K562 (cell line): ENCODE data around the gene BNC1. TPM values are rescaled to one million over a fixed set of nuclear protein-coding genes. Genes with fewer than 3 reads are reported as not detected.
A peak's percentile ranks its signal among the peaks of the same experiment; 100 is the strongest.

Experiments used
- CREB3 ChIP-seq: fragments of 450-650 bp; conservative IDR thresholded peaks from 2 replicates; pipeline ENCODE4 v1.6.1; 2016; ENCODE audit warnings: missing genetic modification characterization, low read depth, mild to moderate bottlenecking, missing compliant biosample characterization, moderate library complexity
- EWSR1 ChIP-seq: fragments of 450-650 bp; IDR thresholded peaks from 2 replicates; pipeline ENCODE4 v1.6.1; 2018; ENCODE audit warnings: borderline replicate concordance, mild to moderate bottlenecking, low read depth, moderate library complexity; ENCODE audit not compliant: partially characterized antibody
- FOXK2 ChIP-seq, 2 experiments: fragments of 450-650 bp; IDR thresholded peaks in 1 of 2; conservative IDR thresholded peaks in 1 of 2; 2 replicates each; pipeline ENCODE4 v1.6.1; 2016; ENCODE audit warnings: low read depth in 2 of 2, mild to moderate bottlenecking in 1 of 2
- GATAD2A ChIP-seq: fragments of 450-650 bp; IDR thresholded peaks from 2 replicates; pipeline ENCODE4 v1.6.1; 2017
- GTF2B ChIP-seq: IDR thresholded peaks from 2 replicates; pipeline ENCODE4 v1.6.1; 2011; ENCODE audit not compliant: insufficient read length; ENCODE audit errors: extremely low read depth
- HEY1 ChIP-seq: fragments of 250-450 bp; sonication (Bioruptor Pico); IDR thresholded peaks from 2 replicates; pipeline ENCODE4 v1.5.0; 2020; ENCODE audit warnings: mild to moderate bottlenecking, moderate library complexity, borderline replicate concordance
- LEF1 ChIP-seq: fragments of 450-650 bp; IDR thresholded peaks from 2 replicates; pipeline ENCODE4 v1.6.1; 2016; ENCODE audit warnings: mild to moderate bottlenecking
- PRDM10 ChIP-seq: fragments of 450-650 bp; IDR thresholded peaks from 2 replicates; pipeline ENCODE4 v1.6.1; 2018; ENCODE audit not compliant: partially characterized antibody
- PRPF4 ChIP-seq: fragments of 200-400 bp; formaldehyde crosslinking; IDR thresholded peaks from one replicate; pipeline ENCODE4 v1.6.1; 2017; ENCODE audit warnings: low read length, low read depth, mild to moderate bottlenecking; ENCODE audit not compliant: insufficient read depth, poor library complexity, severe bottlenecking
- PTBP1 ChIP-seq: fragments of 200-400 bp; formaldehyde crosslinking; IDR thresholded peaks from 2 replicates; pipeline ENCODE4 v1.6.1; 2017; ENCODE audit warnings: low read depth, low read length
- RAD21 ChIP-seq, 2 experiments: fragments of 250-450 bp in 1 of 2; fragments of 450-650 bp in 1 of 2; sonication (Bioruptor Pico) in 1 of 2; formaldehyde crosslinking in 1 of 2; IDR thresholded peaks in 1 of 2; conservative IDR thresholded peaks in 1 of 2; 2 replicates each; pipeline versions ENCODE4 v1.4.0 to v1.8.0; 2020 to 2022; ENCODE audit warnings: mild to moderate bottlenecking in 2 of 2, moderate library complexity in 1 of 2
- RBM17 ChIP-seq: fragments of 200-400 bp; formaldehyde crosslinking; IDR thresholded peaks from 2 replicates; pipeline ENCODE4 v1.6.1; 2017; ENCODE audit warnings: low read depth, mild to moderate bottlenecking, low read length, borderline replicate concordance
- ZC3H8 ChIP-seq: fragments of 450-650 bp; IDR thresholded peaks from 2 replicates; pipeline ENCODE4 v1.6.1; 2017
- ZNF134 ChIP-seq: fragments of 250-450 bp; sonication (Bioruptor Pico); conservative IDR thresholded peaks from 2 replicates; pipeline ENCODE4 v1.4.0; 2020
- ZNF277 ChIP-seq: fragments of 250-450 bp; sonication (Bioruptor Pico); IDR thresholded peaks from 2 replicates; pipeline ENCODE4 v1.8.0; 2022; ENCODE audit warnings: inconsistent platforms, mild to moderate bottlenecking, moderate library complexity, borderline replicate concordance
- ZNF41 ChIP-seq: fragments of 250-450 bp; sonication (Bioruptor Pico); conservative IDR thresholded peaks from 2 replicates; pipeline ENCODE4 v1.4.0; 2020; ENCODE audit warnings: mild to moderate bottlenecking
- ZNF740 ChIP-seq, 3 experiments: fragments of 200-800 bp in 1 of 3; sonication (Bioruptor generic) in 1 of 3; sonication (generic) in 1 of 3; formaldehyde crosslinking in 1 of 3; IDR thresholded peaks; 2 replicates each; pipeline versions ENCODE4 v1.6.1 to v1.8.0; 2016 to 2022; ENCODE audit warnings: mild to moderate bottlenecking in 2 of 3, missing compliant biosample characterization in 2 of 3, missing genetic modification characterization in 2 of 3, missing genetic modification reagents in 1 of 3
- ZNF830 ChIP-seq: fragments of 250-450 bp; sonication (Bioruptor Pico); IDR thresholded peaks from 2 replicates; pipeline ENCODE4 v1.5.0; 2021; ENCODE audit warnings: mild to moderate bottlenecking
- polyA plus RNA-seq, 8 experiments: library from polyadenylated mRNA; depleted of rRNA in 4 of 8; stranded (reverse) in 5 of 8; unstranded in 3 of 8; fragments of >200 nt; fragmentation: Nextera tagmentation in 2 of 8; fragmentation: Illumina TruSeq in 1 of 8; extraction: Ambion mirVana in 2 of 8; extraction: Trizol in 1 of 8; gene quantifications; 2 replicates each; pipeline versions ENCODE4 v1.2.1 to v1.2.3, GENCODE V29; 2011 to 2014; ENCODE audit warnings: inconsistent platforms in 1 of 8, missing spikeins in 1 of 8
- total RNA-seq, 7 experiments: library from RNA; depleted of rRNA in 6 of 7; stranded (reverse); fragments of >200 nt in 6 of 7; fragmentation: Illumina TruSeq in 2 of 7; extraction: Trizol in 2 of 7; gene quantifications; 2 replicates each; pipeline versions ENCODE4 v1.2.1 to v1.2.3, GENCODE V29; 2011 to 2021; ENCODE audit warnings: low replicate concordance in 1 of 7

Gene BNC1
- total and polyA plus RNA-seq, 9 of the 15 experiments (the other 6 are each of a cell fraction or from before 2014, with no cell fraction given), result not detected

GRCh38 chr15:83207660-83208366 is 76.7 kb downstream of the BNC1 start, which contains the start of gene HDGFL3 (continued):
- TF ChIP-seq FOXK2 (conservative IDR thresholded peaks at IDR 0.05 in 1 of 2, IDR thresholded peaks at IDR 0.05 in 1 of 2; ENCODE audit: low read depth in 2 of 2) (no peak), PRPF4 (no peak), RBM17 (no peak), GATAD2A (0 out of 2 replicates have a peak, but pooled peaks have one; percentile 20), PTBP1 (no peak), RAD21 (CRISPR knock-in tag; conservative IDR thresholded peaks at IDR 0.05 in 1 of 2, IDR thresholded peaks at IDR 0.05 in 1 of 2) (peak; percentile 51 to 60), HEY1 (no peak), ZNF830 (CRISPR knock-in tag) (no peak), ZNF740 (CRISPR knock-in tag; IDR thresholded peaks at IDR 0.05) (0 out of 2 replicates have a peak, but pooled peaks have one; percentile 42), ZNF740 (tag; IDR thresholded peaks at IDR 0.05) (no peak), GTF2B (no peak), ZNF134 (CRISPR knock-in tag) (no peak), EWSR1 (no peak), ZC3H8 (no peak), PRDM10 (no peak), ZNF277 (CRISPR knock-in tag) (no peak), ZNF41 (CRISPR knock-in tag) (no peak), CREB3 (tag) (no peak), LEF1 (no peak)
